A549 (cell line): ENCODE data around the gene TNS1. TPM values are rescaled to one million over a fixed set of nuclear protein-coding genes. Genes with fewer than 3 reads are reported as not detected.

Experiments
- ATAC-seq, 2 experiments: fragments of 200-7000 bp in 1 of 2; fragments of >200 bp in 1 of 2; cut with Nextera tagmentation in 1 of 2; cut with Tn5 transposase in 1 of 2; 3 replicates each; pipeline versions ENCODE4 v1.8.0 to v1.9.1; 2018 to 2020; ENCODE audit warnings: mild to moderate bottlenecking in 1 of 2, moderate library complexity in 1 of 2
- CTCF ChIA-PET: fragments of 300-600 bp; sonication (Branson Sonifier 250); formaldehyde crosslinking; extraction: SDS; loops from one replicate; lab custom pipeline; 2021; ENCODE audit warnings: antibody characterized with exemption, inconsistent platforms; lab: Yijun Ruan, JAX
- POLR2A ChIA-PET: fragments of 350-600 bp; formaldehyde crosslinking; extraction: SDS; loops from one replicate; lab custom pipeline; 2021; ENCODE audit warnings: antibody characterized with exemption, inconsistent platforms; lab: Yijun Ruan, JAX
- DNase-seq, 2 experiments: peaks; one replicate each; pipeline versions ENCODE4 v3.0.0 to v3.0.0-alpha.2; 2011 to 2016; ENCODE audit warnings: low read depth in 1 of 2, low spot score in 1 of 2
- FAIRE-seq: peaks from 2 replicates; lab custom pipeline; 2011; peaks lifted over from hg19 to GRCh38; lab: Jason Lieb, UNC
- H3K27ac ChIP-seq, 2 experiments: fragments of >200 bp; sonication (Bioruptor Twin); formaldehyde crosslinking; 3 replicates each; pipeline ENCODE4 v1.5.1; 2016 to 2017
- H3K4me1 ChIP-seq: fragments of >200 bp; sonication (Bioruptor Twin); formaldehyde crosslinking; 3 replicates; pipeline ENCODE4 v1.6.1; 2016
- H3K4me2 ChIP-seq: fragments of >200 bp; sonication (Bioruptor Twin); formaldehyde crosslinking; 3 replicates; pipeline ENCODE4 v1.6.1; 2016
- H3K4me3 ChIP-seq: fragments of >200 bp; sonication (Bioruptor Twin); formaldehyde crosslinking; 3 replicates; pipeline ENCODE4 v1.5.1; 2016
- H3K9me3 ChIP-seq: fragments of >200 bp; sonication (Bioruptor Twin); formaldehyde crosslinking; 3 replicates; pipeline ENCODE4 v1.6.1; 2016
- BHLHE40 ChIP-seq: IDR thresholded peaks from 2 replicates; pipeline ENCODE4 v1.6.1; 2012; ENCODE audit warnings: low read depth, low read length, inconsistent platforms
- CBX2 ChIP-seq: fragments of 200-600 bp; sonication (generic); IDR thresholded peaks from 2 replicates; pipeline ENCODE4 v1.6.1; 2016; ENCODE audit warnings: low read depth, mild to moderate bottlenecking, borderline replicate concordance
- CHD4 ChIP-seq: fragments of 200-600 bp; sonication (generic); IDR thresholded peaks from 2 replicates; pipeline ENCODE4 v1.6.1; 2016; ENCODE audit warnings: antibody characterized with exemption, mild to moderate bottlenecking, borderline replicate concordance
- EHF ChIP-seq: fragments of 250-450 bp; sonication (Bioruptor Pico); IDR thresholded peaks from 2 replicates; pipeline ENCODE4 v1.5.0; 2020; ENCODE audit warnings: mild to moderate bottlenecking
- EHMT2 ChIP-seq: fragments of 200-600 bp; sonication (generic); IDR thresholded peaks from 2 replicates; pipeline ENCODE4 v1.6.1; 2016; ENCODE audit warnings: antibody characterized with exemption, low read depth, mild to moderate bottlenecking, moderate library complexity
- FOSB ChIP-seq: fragments of 250-450 bp; sonication (Bioruptor Pico); IDR thresholded peaks from 2 replicates; pipeline ENCODE4 v1.5.0; 2020; ENCODE audit warnings: mild to moderate bottlenecking, moderate library complexity
- JUNB ChIP-seq: fragments of >200 bp; sonication (Bioruptor Twin); formaldehyde crosslinking; IDR thresholded peaks from 2 replicates; pipeline ENCODE4 v1.6.1; 2016
- KDM1A ChIP-seq: fragments of 200-600 bp; sonication (generic); IDR thresholded peaks from 2 replicates; pipeline ENCODE4 v1.6.1; 2016; ENCODE audit warnings: low read depth, mild to moderate bottlenecking
- KDM5A ChIP-seq: fragments of 200-600 bp; sonication (generic); IDR thresholded peaks from 2 replicates; pipeline ENCODE4 v1.6.1; 2016; ENCODE audit warnings: antibody characterized with exemption, mild to moderate bottlenecking
- MAFK ChIP-seq: fragments of 450-650 bp; IDR thresholded peaks from 2 replicates; pipeline ENCODE4 v1.6.1; 2014; ENCODE audit not compliant: partially characterized antibody
- MYC ChIP-seq: IDR thresholded peaks from 2 replicates; pipeline ENCODE4 v1.6.1; 2012; ENCODE audit warnings: mild to moderate bottlenecking, inconsistent platforms, low read length, improper control_type of control experiment, borderline replicate concordance
- NFE2L2 ChIP-seq: fragments of 150-350 bp; conservative IDR thresholded peaks from 2 replicates; pipeline ENCODE4 v1.6.1; 2014; ENCODE audit warnings: low read length
- PHF8 ChIP-seq: fragments of 200-600 bp; sonication (generic); IDR thresholded peaks from 2 replicates; pipeline ENCODE4 v1.6.1; 2016; ENCODE audit warnings: low read depth, mild to moderate bottlenecking, antibody characterized with exemption, moderate library complexity, borderline replicate concordance
- RAD21 ChIP-seq, 2 experiments: fragments of >200 bp in 1 of 2; sonication (Bioruptor Twin) in 1 of 2; formaldehyde crosslinking in 1 of 2; IDR thresholded peaks in 1 of 2; conservative IDR thresholded peaks in 1 of 2; 2 replicates in 1 of 2; 3 replicates in 1 of 2; pipeline ENCODE4 v1.6.1; 2012 to 2018; ENCODE audit warnings: inconsistent platforms in 1 of 2
- RCOR1 ChIP-seq: fragments of 150-350 bp; IDR thresholded peaks from 2 replicates; pipeline ENCODE4 v1.6.1; 2014; ENCODE audit warnings: antibody characterized with exemption, low read length, low read depth
- SMC3 ChIP-seq: fragments of >200 bp; sonication (Bioruptor Twin); formaldehyde crosslinking; IDR thresholded peaks from 3 replicates; pipeline ENCODE4 v1.6.1; 2018; ENCODE audit warnings: inconsistent platforms
- TFCP2L1 ChIP-seq: fragments of 250-450 bp; sonication (Bioruptor Pico); IDR thresholded peaks from 2 replicates; pipeline ENCODE4 v1.5.0; 2021; ENCODE audit warnings: mild to moderate bottlenecking
- ZFP36 ChIP-seq: fragments of 450-650 bp; IDR thresholded peaks from 2 replicates; pipeline ENCODE4 v1.6.1; 2014; ENCODE audit warnings: borderline replicate concordance; ENCODE audit not compliant: partially characterized antibody
- ZNF302 ChIP-seq: fragments of 250-450 bp; sonication (Bioruptor Pico); IDR thresholded peaks from 2 replicates; pipeline ENCODE4 v1.9.0; 2021; ENCODE audit warnings: inconsistent platforms, mild to moderate bottlenecking, moderate library complexity
- WGBS: methylation state at CpG from one replicate; pipeline ENCODE4 v1.1.6; 2017; ENCODE audit errors: missing lambda C conversion rate; 5-methylcytosine and 5-hydroxymethylcytosine counted together
- polyA plus RNA-seq, 4 experiments: library from polyadenylated mRNA; depleted of rRNA in 3 of 4; stranded (reverse); fragments of >200 nt; fragmentation: RNase III in 1 of 4; extraction: RNeasy Plus Mini Kit Qiagen cat#74134 plus additional on column Dnase treatment in 1 of 4; gene quantifications; 2 replicates in 3 of 4; 3 replicates in 1 of 4; pipeline ENCODE4 v1.2.3, GENCODE V29; 2011 to 2017
- TF ChIP-seq, protein P1 (sequence below): fragments of >200 bp; sonication (Bioruptor Twin); formaldehyde crosslinking; IDR thresholded peaks from 3 replicates; pipeline ENCODE4 v1.5.1; 2016
- TF ChIP-seq, protein P2 (sequence below): IDR thresholded peaks from 2 replicates; pipeline ENCODE4 v1.6.1; 2012; ENCODE audit warnings: low read depth, borderline replicate concordance
- TF ChIP-seq, protein P3 (sequence below): fragments of 250-450 bp; sonication (Bioruptor Pico); IDR thresholded peaks from 2 replicates; pipeline ENCODE4 v1.5.0; 2021; ENCODE audit warnings: mild to moderate bottlenecking, moderate library complexity, borderline replicate concordance
- TF ChIP-seq, protein P4 (sequence below): fragments of 200-600 bp; sonication (generic); IDR thresholded peaks from 2 replicates; pipeline ENCODE4 v1.6.1; 2016; ENCODE audit warnings: antibody characterized with exemption, mild to moderate bottlenecking, moderate library complexity

The TNS1 gene
- polyA plus RNA-seq, 2 of the 4 experiments (the other 2 are of a cell fraction): 4.9 to 10.6 TPM

DNA sequence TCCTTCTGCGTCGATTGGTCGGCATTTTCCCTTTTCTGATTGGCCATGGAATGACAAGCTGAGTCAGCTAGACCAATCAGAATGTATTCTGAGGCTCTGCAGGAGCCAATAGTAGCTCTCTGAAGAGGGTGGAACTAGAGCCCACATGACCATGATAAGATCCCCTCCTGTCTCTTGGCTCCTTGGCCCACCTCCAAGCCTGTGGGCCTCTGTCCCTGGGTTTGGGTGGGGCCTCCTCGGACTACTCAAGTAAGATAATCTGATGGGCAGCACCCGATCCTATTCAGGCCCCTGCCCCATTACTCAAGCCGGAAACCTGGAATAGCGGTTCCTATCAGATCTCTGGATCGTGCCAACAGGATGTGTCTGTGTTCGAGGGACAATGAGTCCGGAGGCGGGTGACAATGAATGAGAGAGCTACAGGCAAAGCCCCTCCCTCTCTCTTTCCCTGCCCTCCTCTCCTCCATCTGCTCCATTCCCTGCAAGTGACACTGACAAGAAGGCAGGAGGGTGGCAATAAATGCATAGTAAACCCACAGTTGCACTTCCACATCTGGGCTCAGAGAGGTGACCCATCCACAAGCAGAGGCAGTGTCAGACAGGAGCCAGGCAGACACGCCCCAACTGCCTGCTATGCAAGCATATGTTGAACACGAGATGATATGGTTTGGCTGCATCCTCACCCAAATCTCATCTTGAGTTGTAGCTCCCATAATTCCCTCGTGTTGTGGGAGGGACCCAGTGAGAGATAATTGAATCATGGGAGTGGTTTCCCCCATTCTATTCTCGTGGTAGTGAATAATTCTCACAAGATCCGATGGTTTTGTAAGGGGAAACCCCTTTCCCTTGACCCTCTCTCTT, 114.7 kb downstream of the TNS1 start:
- Histone ChIP-seq H3K4me2 (no peak overlapping the region), H3K4me1 (peaks cover 7% of the 10 kb centered on the region; the same call in 2 of the 3 replicates)
- TF ChIP-seq PHF8 (no peak), EHMT2 (no peak), MAFK (peak; percentile 49)
- TF ChIP-seq, protein P1, sequence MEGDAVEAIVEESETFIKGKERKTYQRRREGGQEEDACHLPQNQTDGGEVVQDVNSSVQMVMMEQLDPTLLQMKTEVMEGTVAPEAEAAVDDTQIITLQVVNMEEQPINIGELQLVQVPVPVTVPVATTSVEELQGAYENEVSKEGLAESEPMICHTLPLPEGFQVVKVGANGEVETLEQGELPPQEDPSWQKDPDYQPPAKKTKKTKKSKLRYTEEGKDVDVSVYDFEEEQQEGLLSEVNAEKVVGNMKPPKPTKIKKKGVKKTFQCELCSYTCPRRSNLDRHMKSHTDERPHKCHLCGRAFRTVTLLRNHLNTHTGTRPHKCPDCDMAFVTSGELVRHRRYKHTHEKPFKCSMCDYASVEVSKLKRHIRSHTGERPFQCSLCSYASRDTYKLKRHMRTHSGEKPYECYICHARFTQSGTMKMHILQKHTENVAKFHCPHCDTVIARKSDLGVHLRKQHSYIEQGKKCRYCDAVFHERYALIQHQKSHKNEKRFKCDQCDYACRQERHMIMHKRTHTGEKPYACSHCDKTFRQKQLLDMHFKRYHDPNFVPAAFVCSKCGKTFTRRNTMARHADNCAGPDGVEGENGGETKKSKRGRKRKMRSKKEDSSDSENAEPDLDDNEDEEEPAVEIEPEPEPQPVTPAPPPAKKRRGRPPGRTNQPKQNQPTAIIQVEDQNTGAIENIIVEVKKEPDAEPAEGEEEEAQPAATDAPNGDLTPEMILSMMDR: no peak
- TF ChIP-seq, all 56 proteins: peak for 1
- Histone ChIP-seq H3K9me3 (no peaks in the 10 kb centered on the region), H3K4me3 (no peak overlapping the region), H3K27ac (no peak overlapping the region)
- ATAC-seq (no peak; a peak in 1 of 6 replicates), DNase-seq (no peak), FAIRE-seq (no peak)
- CTCF ChIA-PET: interaction anchor here (0.7 to 11.3 kb wide), 24 partner anchors 8 to 197 kb away, joined by 3 to 112 read pairs (median 6); no protein-coding TSS in a partner anchor
- POLR2A ChIA-PET: no interaction called here
- WGBS: 75% methylated on average over 16 of the region's 16 CpGs

DNA sequence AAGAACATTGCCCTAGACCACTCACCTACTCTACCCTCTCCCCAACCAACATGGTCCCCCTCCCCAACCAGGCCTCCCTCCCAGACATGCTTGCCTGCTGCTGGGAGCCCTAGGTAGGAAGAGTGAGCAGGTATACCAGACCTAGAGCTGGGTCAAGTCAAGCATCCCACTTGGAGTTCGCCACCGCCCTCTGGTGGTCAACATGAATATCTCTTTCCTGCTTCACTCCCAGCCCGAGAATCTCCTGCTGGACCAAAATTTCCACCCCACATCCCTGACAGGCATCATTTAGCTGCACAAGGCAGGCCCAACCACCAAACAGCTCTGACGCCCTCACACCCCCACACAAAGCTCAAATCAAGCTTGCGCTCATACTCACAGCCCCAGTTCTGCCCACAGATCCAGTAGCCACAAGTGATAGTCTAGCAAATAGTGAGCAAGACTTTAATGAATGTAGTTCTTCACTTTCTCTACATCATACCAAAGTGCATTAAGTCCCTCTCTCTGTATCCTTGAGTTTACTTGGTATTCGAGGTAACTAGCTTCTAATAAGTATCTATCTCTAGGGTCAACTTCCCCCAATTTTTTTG, 116.0 kb downstream of the TNS1 start:
- ChIA-PET CTCF (interaction anchor here (0.8 to 11.3 kb wide), 51 partner anchors 8 to 199 kb away, joined by 3 to 112 read pairs (median 5); no protein-coding TSS in a partner anchor), POLR2A (no interaction called here)
- FAIRE-seq: no peak
- H3K27ac ChIP-seq: no peak overlapping the region
- no peaks in the 10 kb centered on the region for H3K9me3 ChIP-seq
- H3K4me3 ChIP-seq: no peak overlapping the region
- WGBS: 18% methylated on average over 6 of the region's 6 CpGs
- H3K4me1 ChIP-seq: peaks cover 7% of the 10 kb centered on the region; the same call in 2 of the 3 replicates
- DNase-seq: peak; percentile 76 to 81
- H3K4me2 ChIP-seq: no peak overlapping the region
- ATAC-seq: peak; percentile 80 to 89
- no peak for TF ChIP-seq RCOR1
- TF ChIP-seq, protein P2, sequence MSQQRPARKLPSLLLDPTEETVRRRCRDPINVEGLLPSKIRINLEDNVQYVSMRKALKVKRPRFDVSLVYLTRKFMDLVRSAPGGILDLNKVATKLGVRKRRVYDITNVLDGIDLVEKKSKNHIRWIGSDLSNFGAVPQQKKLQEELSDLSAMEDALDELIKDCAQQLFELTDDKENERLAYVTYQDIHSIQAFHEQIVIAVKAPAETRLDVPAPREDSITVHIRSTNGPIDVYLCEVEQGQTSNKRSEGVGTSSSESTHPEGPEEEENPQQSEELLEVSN: no peak
- TF ChIP-seq TFCP2L1 (CRISPR knock-in tag): no peak
- TF ChIP-seq FOSB: no peak
- TF ChIP-seq, protein P3, sequence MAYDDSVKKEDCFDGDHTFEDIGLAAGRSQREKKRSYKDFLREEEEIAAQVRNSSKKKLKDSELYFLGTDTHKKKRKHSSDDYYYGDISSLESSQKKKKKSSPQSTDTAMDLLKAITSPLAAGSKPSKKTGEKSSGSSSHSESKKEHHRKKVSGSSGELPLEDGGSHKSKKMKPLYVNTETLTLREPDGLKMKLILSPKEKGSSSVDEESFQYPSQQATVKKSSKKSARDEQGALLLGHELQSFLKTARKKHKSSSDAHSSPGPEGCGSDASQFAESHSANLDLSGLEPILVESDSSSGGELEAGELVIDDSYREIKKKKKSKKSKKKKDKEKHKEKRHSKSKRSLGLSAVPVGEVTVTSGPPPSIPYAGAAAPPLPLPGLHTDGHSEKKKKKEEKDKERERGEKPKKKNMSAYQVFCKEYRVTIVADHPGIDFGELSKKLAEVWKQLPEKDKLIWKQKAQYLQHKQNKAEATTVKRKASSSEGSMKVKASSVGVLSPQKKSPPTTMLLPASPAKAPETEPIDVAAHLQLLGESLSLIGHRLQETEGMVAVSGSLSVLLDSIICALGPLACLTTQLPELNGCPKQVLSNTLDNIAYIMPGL (CRISPR knock-in tag): no peak
- no peak for TF ChIP-seq JUNB
- TF ChIP-seq MYC: no peak
- no peak for TF ChIP-seq ZFP36
- TF ChIP-seq, protein P4, sequence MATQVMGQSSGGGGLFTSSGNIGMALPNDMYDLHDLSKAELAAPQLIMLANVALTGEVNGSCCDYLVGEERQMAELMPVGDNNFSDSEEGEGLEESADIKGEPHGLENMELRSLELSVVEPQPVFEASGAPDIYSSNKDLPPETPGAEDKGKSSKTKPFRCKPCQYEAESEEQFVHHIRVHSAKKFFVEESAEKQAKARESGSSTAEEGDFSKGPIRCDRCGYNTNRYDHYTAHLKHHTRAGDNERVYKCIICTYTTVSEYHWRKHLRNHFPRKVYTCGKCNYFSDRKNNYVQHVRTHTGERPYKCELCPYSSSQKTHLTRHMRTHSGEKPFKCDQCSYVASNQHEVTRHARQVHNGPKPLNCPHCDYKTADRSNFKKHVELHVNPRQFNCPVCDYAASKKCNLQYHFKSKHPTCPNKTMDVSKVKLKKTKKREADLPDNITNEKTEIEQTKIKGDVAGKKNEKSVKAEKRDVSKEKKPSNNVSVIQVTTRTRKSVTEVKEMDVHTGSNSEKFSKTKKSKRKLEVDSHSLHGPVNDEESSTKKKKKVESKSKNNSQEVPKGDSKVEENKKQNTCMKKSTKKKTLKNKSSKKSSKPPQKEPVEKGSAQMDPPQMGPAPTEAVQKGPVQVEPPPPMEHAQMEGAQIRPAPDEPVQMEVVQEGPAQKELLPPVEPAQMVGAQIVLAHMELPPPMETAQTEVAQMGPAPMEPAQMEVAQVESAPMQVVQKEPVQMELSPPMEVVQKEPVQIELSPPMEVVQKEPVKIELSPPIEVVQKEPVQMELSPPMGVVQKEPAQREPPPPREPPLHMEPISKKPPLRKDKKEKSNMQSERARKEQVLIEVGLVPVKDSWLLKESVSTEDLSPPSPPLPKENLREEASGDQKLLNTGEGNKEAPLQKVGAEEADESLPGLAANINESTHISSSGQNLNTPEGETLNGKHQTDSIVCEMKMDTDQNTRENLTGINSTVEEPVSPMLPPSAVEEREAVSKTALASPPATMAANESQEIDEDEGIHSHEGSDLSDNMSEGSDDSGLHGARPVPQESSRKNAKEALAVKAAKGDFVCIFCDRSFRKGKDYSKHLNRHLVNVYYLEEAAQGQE: no peak
- no peak for TF ChIP-seq KDM5A
- TF ChIP-seq CBX2: no peak
- TF ChIP-seq EHF: no peak
- no peak for TF ChIP-seq BHLHE40
- TF ChIP-seq CHD4: no peak
- TF ChIP-seq, protein P1: peak; percentile 77
- TF ChIP-seq RAD21 (conservative IDR thresholded peaks at IDR 0.05 in 1 of 2, IDR thresholded peaks at IDR 0.05 in 1 of 2): peak; percentile 71 to 81
- no peak for TF ChIP-seq NFE2L2
- TF ChIP-seq ZNF302 (CRISPR knock-in tag): no peak
- TF ChIP-seq KDM1A: no peak
- peak; percentile 83 for TF ChIP-seq SMC3
